Limb (tissue), 2 donors: ENCODE results near the gene SLC16A10.

Experiments used
- DNase-seq, 2 donors: peaks; one replicate each; pipeline ENCODE4 v3.0.0-alpha.2; 2016; ENCODE audit errors: extremely low spot score in 2 of 2

The SLC16A10 gene

GRCh38 chr6:111210194-111210728, 123.0 kb downstream of the SLC16A10 start:
- DNase-seq, result peak in 1 of 2 donors; percentile 71

GRCh38 chr6:111211411-111212030, 124.2 kb downstream of the SLC16A10 start:
- DNase-seq, result no peak

- no peak for DNase-seq
These were observed 125.3 kb downstream of the SLC16A10 start for GRCh38 chr6:111212625-111213024.

GRCh38 chr6:111215131-111215530, 127.8 kb downstream of the SLC16A10 start:
- no peak for DNase-seq

- no peak for DNase-seq
These were observed 132.5 kb downstream of the SLC16A10 start for GRCh38 chr6:111219785-111220184.

- no peak for DNase-seq
These were observed 133.2 kb downstream of the SLC16A10 start for GRCh38 chr6:111220383-111221031.

GRCh38 chr6:111221804-111222203, 134.5 kb downstream of the SLC16A10 start:
- DNase-seq, result no peak

- DNase-seq, result no peak
These were observed 135.0 kb downstream of the SLC16A10 start for GRCh38 chr6:111222341-111222740.

GRCh38 chr6:111228094-111228493, 140.8 kb downstream of the SLC16A10 start:
- no peak for DNase-seq

- no peak for DNase-seq
These were observed 143.2 kb downstream of the SLC16A10 start for GRCh38 chr6:111230351-111231089.

GRCh38 chr6:111231090-111231459, 143.8 kb downstream of the SLC16A10 start:
- DNase-seq, result no peak

- DNase-seq, result no peak
These were observed 150.5 kb downstream of the SLC16A10 start for GRCh38 chr6:111237852-111238251.

GRCh38 chr6:111238464-111239119, 151.3 kb downstream of the SLC16A10 start:
- DNase-seq, result no peak

GRCh38 chr6:111239461-111239860, 152.2 kb downstream of the SLC16A10 start:
- no peak for DNase-seq

- no peak for DNase-seq
These were observed 155.1 kb downstream of the SLC16A10 start for GRCh38 chr6:111242452-111242851.

GRCh38 chr6:111243095-111243494, 155.8 kb downstream of the SLC16A10 start:
- DNase-seq, result no peak

GRCh38 chr6:111248789-111249188, 161.5 kb downstream of the SLC16A10 start:
- DNase-seq, result no peak

GRCh38 chr6:111250791-111251354, 163.6 kb downstream of the SLC16A10 start:
- DNase-seq, result no peak

- no peak for DNase-seq
These were observed 165.4 kb downstream of the SLC16A10 start for GRCh38 chr6:111252726-111253125.

- no peak for DNase-seq
These were observed 166.9 kb downstream of the SLC16A10 start for GRCh38 chr6:111254004-111254778.

- DNase-seq, result no peak
These were observed 167.5 kb downstream of the SLC16A10 start for GRCh38 chr6:111254779-111255166.
